HG03558 (cell line): ENCODE results near the gene GPAT2.
A peak's percentile ranks its signal among the peaks of the same experiment; 100 is the strongest.
"Not testable (repeated sequence)": the region's sequence is repeated elsewhere in the genome, so short reads cannot be mapped to it uniquely, and the experiment has no call there.

ENCODE experiments used
- ATAC-seq: cut with Tn5 transposase; IDR thresholded peaks from one replicate; pipeline ENCODE4 v1.9.1; 2021; ENCODE audit warnings: moderate number of reproducible peaks; ENCODE audit not compliant: unreplicated experiment; ENCODE audit errors: extremely low read depth

Gene GPAT2

DNA sequence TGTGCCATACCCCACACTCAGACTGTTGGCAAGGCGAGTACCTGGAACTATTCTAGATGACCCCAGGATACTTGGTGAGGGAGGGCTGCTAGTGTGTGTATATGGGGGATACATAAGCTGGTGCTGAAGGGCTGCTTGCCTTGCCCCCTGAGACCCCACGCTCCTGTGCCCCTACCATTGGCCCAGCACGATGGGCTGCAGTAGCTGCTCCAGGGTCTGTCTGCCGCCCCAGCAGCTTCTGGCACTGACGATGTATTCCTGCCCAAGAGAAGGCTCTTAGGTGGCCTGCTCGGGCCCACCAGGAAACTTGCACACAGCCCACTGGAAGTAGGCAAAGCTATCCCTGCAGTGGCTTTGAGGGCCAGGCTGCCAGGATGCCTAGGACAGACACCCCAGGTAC, 9.0 kb downstream of the GPAT2 start:
- ATAC-seq: not testable (repeated sequence)

DNA sequence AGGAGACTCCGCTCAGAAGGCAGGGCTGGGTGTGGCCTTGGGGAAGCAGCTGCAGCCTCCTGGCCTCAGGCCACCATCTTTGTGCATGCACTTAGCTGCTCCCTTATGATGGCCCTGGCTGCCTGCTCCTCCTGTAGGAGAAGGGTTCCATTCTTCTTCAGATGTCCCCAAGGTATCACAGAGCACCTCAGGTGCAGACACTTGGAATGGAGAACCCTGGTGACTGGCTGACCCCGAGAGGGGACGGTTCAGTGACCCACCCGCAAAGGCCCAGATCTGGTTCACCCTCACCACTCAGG, 9.6 kb downstream of the GPAT2 start:
- no peak for ATAC-seq

DNA sequence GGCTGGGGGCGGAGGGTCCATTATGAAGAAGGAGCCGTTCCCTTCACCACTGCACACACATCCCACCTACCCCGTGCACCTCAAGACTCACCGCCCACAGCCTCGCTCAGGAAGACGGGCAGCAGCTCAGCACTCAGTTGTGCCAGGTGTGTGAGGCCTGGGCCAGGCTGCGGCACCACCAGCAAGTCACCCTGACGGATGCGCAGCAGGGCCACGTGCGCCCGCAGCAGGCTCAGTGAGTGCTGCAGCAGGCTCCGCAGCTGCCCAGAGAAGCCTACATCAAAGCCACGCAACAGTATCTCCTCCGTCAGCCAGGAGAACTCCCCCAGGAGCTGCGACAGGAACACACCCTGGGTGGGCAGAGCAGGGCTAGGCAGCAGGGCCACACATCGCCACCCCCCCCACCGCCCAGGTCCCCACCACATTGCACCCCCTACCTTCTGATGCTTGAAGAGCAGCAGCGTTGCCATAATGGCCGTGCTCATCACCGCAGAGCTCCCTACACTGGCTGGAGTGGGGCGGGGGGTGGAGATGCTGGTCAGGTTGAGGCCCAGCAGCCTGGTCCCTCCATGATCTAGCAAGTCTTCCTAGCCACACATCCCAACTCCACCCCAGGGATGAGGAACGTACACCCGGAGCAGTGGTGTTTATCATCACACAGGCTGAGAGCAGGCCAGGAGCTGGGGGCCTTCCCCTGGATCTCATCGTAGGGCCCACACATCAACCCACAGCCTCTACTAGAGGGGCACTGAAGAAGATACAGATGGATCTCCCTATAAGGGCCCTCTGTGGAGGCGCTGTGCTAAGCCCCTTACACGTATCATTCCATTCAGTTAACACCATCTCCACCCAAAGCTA, 10.2 kb downstream of the GPAT2 start:
- no peak for ATAC-seq

DNA sequence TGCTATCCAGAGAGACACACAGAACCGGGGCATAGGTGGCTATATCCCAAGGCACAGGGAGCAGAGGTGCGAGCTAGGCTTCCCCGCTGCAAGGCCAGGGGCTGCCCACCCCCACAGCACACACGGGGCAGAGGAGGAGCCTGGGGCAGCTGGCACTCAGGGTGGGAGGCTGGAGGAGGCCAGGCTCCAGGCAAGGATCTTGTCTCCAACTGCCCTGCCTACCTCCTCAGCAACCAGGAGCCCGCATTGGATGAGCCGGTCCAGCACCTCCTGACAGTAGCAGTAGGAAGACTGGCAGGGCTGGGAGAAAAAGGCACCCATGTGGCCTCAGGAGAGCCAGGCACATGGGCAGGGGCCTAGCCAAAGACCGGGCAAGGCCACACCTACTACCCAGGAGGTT, 11.0 kb downstream of the GPAT2 start:
- ATAC-seq: not testable (repeated sequence)

DNA sequence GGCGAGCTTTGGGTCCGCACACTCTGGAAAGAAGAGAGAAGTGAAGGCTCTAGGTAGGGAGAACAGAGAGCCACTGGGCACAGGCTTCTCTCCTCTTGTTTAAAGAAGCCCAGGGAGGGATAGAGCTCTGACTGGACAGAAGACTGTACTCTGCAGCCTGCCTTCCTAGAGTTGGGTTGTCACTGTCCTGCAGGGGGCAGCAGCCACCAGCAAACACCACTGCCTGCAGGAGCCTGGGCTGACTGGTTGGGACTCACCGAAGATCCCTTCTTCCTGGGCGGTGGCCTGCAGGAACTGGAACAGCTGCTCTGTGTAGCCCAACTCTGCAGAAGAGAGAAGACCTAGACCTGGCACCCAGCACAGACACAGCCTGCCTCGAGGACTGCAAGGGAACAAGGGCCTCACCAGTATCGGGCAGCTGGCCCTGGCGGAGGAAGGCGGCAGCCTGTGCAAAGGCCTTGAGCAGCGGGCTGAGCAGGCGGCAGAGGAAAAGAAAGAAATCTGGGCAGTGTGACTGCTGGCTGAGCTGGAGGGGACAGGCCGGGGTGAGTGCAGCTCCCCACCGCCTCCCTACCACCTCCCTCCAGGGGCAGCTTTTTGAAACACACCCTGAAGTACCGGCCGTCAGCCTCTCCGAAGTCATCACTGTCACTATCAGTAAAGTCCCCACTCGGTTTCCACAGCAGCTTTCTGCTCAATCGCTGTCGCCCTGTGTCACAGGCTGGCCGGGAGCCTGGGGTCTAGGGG, 11.8 kb downstream of the GPAT2 start:
- ATAC-seq: peak; percentile 60

DNA sequence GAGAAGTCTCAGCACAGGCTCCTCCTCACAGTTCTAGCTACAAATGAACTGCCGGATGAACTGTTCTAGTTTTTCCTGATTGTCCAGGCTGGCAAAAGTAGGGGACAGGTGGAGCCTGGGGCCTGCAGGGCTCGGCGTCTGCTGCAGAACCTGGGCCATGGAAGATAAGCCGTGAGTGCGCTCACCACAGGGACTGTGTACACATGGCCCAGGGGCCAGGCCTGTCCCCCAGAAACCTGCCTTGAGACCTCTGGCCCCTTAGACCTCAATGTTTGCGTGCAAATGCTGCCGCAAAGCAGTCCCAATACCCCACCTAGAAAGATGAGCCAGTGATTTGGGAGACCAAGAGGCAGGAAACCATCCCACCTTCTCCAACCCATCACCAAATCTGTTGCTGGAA, 12.6 kb downstream of the GPAT2 start:
- not testable (repeated sequence) for ATAC-seq

DNA sequence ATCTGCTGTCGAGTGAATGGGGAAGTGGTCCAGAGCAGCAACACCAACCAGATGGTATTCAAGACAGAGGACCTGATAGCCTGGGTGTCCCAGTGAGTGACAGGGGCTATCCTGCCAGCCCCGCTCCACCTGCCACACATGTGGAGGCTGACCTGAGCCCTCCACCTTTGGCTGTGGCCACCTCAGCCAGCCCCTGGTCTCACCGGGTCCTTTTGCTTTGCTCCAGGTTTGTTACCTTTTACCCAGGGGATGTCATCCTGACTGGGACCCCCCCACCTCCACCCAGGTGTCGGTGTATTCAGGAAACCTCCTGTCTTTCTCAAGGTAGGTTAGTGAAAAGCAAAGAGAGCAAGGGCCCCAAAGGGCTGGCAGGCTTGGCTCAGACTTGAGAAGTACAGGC, 13.6 kb downstream of the GPAT2 start:
- not testable (repeated sequence) for ATAC-seq

DNA sequence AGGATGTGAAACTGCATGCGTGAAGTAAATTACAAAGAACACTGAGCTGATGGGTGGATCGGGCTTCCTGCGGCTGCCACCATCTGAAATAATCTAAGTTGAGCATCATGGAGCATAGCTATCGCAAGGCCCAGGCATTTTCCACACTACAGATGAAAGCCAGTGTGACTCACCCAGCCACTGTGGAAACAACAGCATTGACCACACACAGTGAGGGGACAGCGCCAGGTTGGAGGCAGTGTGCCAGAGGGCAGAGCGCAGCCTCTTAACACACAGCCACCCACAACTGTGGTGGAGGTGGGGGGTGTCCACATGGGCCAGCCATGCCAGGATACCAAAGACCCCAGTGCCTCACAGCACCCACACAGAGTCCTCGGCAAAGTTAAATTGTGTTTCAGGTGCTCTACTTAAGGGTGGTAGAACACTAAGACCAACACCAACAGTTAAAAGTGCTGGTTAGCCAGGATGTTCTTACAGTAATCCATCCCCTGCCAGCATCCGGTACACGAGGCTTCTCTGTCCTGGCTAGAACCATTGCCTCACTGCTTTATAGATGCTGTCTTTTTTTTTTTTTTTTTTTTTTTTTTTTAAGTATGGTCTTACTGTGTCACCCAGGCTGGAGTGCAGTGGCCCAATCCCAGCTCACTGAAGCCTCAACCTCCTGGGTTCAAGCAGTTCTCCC, 14.7 kb downstream of the GPAT2 start:
- not testable (repeated sequence) for ATAC-seq

DNA sequence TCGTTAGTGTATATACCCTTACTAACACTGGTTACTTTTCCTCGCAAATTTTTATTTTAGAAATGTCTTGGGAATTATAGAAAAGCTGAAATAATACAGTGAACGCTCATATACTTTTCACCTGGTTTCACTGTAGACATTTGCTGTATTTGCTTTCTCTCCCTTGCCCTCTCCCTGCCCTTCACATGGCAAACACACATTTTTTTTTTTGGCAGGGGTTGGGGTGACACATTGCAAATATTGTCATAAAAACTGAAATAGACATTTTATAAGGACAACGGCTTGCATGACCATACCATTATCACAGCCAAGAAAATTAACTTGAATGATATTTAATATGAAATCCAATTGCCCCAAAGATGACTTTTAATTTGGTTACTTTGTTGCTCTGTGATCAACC, 18.4 kb downstream of the GPAT2 start:
- not testable (repeated sequence) for ATAC-seq

DNA sequence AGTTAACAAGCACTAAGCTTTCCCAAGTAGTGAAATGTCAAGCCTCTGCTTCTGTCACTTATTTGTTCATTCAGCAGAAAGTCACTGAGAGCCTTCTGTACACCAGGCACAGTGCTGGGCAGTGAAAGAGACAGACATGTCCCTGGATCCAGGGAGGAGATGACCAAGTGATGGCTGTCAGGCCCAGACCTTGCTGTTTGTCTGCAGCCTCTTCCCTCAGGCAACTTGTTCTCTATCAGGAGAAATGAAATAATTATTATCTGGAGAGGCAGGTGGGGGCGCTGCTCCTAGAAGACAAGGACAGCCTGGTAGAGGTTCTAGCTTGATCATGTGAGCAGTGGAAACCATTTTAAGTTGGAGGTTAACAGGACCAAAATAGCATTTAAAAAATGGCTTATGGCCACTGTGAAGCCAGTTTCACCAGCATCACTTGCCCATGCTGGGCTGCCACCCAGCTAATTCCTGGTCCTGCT, 21.9 kb downstream of the GPAT2 start:
- not testable (repeated sequence) for ATAC-seq

DNA sequence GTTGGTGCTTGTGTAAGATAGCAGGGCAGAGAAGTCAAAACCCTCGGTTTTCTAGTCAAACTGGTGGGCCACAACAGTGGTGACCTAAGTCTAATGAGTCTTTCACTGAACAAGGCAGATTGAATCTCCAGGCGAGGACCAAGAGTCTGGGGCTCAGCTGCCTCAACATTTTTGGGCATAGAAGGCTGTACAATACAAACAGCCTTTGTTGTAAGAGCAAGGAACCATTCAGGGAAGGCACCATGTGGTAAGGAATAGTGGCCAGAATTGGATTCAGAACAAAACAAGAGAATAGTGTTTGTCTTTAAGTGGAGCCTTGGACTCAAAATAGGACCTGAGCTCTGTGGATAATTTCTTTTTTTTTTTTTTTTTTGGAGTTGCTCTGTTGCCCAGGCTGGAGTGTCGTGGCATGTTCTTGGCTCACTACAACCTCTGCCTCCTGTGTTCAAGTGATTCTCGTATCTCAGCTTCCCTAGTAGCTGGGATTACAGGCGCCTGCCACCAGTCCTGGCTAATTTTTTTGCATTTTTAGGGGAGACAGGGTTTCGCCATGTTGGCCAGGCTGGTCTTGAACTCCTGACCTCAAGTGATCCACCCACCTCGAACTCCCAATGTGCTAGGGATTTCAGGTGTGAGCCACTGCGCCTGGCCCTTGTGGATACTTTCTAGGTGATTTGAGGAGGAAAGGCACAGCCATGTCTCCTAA, 22.5 kb downstream of the GPAT2 start:
- not testable (repeated sequence) for ATAC-seq

DNA sequence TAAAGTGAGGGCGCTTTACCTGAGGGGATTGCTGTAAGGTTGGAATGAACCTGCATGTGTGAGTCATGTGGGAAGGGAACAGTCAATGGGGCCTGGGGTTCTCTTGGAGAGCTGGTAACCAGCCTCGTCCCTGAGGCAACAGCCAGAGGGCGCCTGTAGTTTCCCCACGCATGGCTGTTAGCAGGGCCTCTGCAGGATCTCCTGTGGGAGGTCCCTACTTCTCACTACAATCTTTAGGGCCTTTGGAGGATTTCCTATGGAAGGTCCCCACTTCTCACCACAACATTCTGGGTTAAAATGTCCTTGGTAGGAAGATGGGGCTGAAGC, 23.6 kb downstream of the GPAT2 start:
- not testable (repeated sequence) for ATAC-seq

DNA sequence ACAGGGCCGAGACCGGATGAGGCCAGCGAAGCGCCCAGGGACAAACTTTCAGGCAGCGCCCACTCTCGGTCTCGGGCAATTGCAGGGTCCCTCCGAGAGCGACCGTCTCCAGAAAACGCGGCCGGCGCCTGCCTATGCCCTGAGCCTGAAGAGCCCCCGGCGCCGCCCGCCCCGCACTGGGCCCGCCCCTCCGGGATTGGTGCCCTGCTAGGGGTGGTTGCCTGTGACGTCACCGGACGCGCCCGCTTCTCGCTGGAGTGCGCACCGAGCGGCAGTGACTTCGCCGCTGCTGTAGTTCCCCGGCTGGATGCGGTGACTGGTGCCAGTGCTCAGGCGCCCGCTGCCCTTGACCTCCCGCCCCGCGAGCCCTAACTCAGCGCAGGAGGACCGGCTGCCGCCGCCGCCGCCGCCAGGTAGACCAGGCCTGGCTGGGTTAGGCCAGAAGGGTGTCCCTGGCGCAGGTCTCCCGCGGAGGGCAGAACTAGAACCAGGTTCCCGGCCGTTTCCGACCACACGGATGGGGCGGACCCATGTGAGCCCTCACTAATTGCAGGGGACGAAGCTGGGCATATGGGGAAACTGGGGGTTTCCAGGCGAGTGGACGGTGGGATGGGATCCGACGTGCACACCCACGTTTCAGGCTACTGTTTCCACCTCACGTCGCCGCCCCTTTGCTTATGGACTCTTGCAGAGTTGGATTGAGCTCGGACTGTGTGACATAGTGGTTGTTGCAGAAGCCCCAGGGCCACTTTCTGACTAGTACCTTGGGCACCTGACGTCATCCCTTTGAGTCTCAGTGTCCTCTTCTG, 24.2 kb downstream of the GPAT2 start:
- peak; percentile 86 for ATAC-seq

DNA sequence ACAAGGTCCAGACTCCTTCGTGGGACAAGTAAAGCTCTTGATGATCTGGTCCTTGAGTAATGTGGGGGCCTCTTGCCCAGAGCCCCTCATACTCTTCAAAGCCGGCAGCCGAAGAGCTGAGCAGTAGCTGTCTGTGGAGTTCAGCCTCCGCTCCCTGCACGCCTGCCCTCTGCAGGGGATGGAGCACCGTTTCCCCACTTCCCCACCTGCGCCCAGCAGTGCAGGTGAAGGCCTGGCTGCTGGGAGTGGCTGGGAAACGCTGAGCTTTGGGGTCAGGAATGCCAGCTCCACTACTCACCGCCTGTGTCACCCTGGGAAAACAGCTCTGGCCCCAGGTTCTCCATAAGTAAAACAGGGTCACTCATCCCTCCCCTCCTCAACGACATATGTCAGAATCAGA, 24.9 kb downstream of the GPAT2 start:
- ATAC-seq: not testable (repeated sequence)

DNA sequence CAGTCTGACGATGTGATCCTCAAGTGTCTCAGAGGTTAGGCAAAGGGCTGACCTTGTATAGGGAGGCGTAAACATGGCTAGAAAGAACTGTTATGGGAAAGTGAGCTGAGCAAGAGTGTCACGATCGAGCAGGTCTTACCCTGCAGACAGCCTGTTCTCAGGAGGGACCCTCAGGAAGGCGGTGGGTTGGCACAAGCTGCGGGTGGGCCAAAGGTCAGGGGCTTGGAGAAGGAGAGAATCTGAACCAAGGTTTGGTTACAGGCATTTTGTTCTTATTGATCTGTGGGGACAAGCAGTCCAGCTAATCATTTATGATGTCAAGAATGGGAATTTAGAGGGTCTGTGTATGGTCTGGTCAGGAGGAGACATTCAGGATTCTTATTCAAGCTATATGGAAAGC, 26.7 kb downstream of the GPAT2 start:
- not testable (repeated sequence) for ATAC-seq

DNA sequence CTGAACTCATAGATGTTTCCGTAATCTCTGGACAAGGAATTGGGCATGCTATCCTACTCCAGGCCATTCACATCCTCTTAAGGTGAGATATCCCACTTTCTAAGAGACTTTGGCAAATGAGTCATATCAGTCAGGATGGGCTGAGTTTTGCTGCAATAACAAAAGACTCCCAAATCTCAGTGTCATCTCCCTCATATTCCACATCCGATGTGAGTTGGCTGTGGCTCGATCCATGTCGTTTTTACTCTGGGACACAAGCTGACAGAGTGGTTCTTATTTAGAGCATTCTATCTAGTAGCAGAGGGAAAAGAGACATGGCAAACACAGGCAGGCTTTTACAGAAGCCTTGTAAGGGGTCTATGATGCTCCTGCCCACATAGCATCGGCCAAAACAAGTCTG, 28.5 kb downstream of the GPAT2 start:
- not testable (repeated sequence) for ATAC-seq

DNA sequence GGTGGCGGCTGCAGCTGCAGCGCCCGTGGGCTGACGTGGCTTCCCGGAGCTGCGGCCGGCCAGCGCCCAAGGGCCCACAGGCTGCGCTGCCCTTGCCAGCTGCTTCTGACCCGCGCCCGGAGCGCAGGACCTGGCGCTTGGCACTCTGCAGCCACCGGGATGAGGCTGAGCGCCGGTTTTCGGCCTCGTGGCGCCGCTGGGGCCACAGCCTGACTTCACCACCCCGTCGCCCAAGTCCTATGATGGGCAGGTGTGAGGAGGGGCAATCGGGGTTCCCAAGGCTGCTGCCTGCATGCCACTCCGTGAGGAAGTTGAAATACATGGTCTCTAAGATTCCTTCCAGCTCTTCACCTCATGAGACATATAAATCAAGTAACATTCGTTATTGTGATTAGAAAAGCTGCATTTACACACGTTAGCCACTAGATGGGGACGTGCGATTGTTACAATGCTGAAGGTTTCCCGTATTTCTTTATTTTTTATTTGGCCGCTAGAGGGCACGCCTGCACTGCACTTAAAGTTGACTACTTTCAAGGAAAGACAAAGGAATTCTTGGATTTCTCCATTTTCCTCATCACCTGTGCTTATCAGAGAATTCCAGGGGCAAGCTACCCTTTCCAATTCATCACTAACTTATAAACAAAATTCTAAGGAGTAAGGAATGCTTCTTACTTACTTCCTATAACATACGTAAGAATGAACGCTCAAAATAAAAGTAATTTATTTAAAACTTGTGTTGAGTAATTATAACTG, 42.0 kb downstream of the GPAT2 start:
- ATAC-seq: peak; percentile 44

DNA sequence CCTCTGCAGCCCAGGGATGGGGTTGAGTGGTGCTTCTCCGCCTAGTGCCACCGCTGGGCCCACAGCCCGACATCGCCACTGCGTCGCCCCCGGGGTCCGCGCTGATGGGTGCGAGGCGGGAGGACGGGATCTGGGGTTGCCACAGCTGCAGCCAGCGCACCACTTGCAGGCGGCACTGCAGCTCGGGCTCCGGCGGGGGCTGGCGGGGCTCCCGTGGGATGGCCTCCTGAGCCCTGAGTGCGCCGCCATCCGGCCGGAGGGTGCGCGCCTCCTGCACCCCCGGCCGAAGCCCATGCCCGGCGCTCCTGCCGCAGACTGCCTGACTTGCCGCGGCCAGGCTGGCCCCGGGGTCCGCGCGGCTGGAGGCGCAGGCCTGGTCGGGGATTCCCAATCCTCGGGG, 42.6 kb downstream of the GPAT2 start:
- peak; percentile 16 for ATAC-seq
